ENCODE measurements around the gene KATNAL1.

DNA sequence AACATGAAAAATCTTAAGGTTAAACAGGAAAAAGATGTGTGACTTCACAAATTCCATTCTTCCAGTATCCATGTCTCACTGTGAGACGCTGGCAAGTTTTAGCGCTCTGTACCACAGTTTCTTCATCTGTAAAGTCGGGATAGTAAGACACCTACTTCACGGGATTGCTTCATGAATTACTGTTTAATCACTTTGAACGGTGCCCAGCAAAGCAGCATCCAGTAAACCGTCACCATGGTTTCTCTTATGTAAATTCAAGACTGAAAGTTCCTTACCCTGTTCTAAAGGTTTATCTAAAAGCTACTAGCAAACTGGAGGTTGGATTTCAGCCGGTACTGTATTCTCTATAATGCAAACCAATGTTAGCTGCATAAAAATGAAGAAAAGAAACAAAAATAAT, 53.5 kb downstream of the KATNAL1 start:
- TF ChIP-seq, protein P1, sequence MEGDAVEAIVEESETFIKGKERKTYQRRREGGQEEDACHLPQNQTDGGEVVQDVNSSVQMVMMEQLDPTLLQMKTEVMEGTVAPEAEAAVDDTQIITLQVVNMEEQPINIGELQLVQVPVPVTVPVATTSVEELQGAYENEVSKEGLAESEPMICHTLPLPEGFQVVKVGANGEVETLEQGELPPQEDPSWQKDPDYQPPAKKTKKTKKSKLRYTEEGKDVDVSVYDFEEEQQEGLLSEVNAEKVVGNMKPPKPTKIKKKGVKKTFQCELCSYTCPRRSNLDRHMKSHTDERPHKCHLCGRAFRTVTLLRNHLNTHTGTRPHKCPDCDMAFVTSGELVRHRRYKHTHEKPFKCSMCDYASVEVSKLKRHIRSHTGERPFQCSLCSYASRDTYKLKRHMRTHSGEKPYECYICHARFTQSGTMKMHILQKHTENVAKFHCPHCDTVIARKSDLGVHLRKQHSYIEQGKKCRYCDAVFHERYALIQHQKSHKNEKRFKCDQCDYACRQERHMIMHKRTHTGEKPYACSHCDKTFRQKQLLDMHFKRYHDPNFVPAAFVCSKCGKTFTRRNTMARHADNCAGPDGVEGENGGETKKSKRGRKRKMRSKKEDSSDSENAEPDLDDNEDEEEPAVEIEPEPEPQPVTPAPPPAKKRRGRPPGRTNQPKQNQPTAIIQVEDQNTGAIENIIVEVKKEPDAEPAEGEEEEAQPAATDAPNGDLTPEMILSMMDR (conservative IDR thresholded peaks at IDR 0.05 in 1 of 2, IDR thresholded peaks at IDR 0.05 in 1 of 2; ENCODE audit: extremely low read depth in 1 of 2, insufficient read depth in 1 of 2, low read depth in 1 of 2, low read length in 2 of 2) = no peak
- TF ChIP-seq EZH2 (IDR thresholded peaks at IDR 0.05; ENCODE audit: borderline replicate concordance, low read length) = no peak

Data from mammary epithelial cell (primary cell).